Chondrocyte (in vitro differentiated cells): ENCODE measurements around the gene CFAP77. TPM values are rescaled to one million over a fixed set of nuclear protein-coding genes. Genes with fewer than 3 reads are reported as not detected.
A peak's percentile ranks its signal among the peaks of the same experiment; 100 is the strongest.

Source experiments
- DNase-seq: peaks from one replicate; pipeline ENCODE4 v3.0.0; 2021; ENCODE audit warnings: mixed read lengths, low spot score
- H3K27ac Mint-ChIP-seq: one replicate; pipeline ENCODE4 v1.8.0; 2021; ENCODE audit warnings: mild to moderate bottlenecking, moderate library complexity, mixed read lengths; ENCODE audit not compliant: unreplicated experiment
- H3K27me3 Mint-ChIP-seq: 2 replicates; pipeline ENCODE4 v1.8.0; 2021; ENCODE audit warnings: low read depth, mixed read lengths
- H3K36me3 Mint-ChIP-seq: 2 replicates; pipeline ENCODE4 v1.8.0; 2021; ENCODE audit warnings: low read depth, mixed read lengths
- H3K4me1 Mint-ChIP-seq: 2 replicates; pipeline ENCODE4 v1.8.0; 2021; ENCODE audit warnings: low read depth, mild to moderate bottlenecking, mixed read lengths
- H3K4me3 Mint-ChIP-seq: one replicate; pipeline ENCODE4 v1.8.0; 2021; ENCODE audit warnings: mild to moderate bottlenecking, moderate library complexity, mixed read lengths; ENCODE audit not compliant: unreplicated experiment
- H3K9me3 Mint-ChIP-seq: 2 replicates; pipeline ENCODE4 v1.8.0; 2021; ENCODE audit warnings: low read depth, mixed read lengths
- CTCF ChIP-seq: fragments of 200-600 bp; sonication (generic); IDR thresholded peaks from 2 replicates; pipeline ENCODE4 v1.5.0; 2021; ENCODE audit warnings: antibody characterized with exemption, mild to moderate bottlenecking, moderate library complexity
- total RNA-seq: library from RNA; stranded (reverse); gene quantifications from 3 replicates; pipeline ENCODE4 v1.2.1, GENCODE V29; 2021

Gene CFAP77
- total RNA-seq, 1 donor from 2014 or later: 0.47 TPM

DNA sequence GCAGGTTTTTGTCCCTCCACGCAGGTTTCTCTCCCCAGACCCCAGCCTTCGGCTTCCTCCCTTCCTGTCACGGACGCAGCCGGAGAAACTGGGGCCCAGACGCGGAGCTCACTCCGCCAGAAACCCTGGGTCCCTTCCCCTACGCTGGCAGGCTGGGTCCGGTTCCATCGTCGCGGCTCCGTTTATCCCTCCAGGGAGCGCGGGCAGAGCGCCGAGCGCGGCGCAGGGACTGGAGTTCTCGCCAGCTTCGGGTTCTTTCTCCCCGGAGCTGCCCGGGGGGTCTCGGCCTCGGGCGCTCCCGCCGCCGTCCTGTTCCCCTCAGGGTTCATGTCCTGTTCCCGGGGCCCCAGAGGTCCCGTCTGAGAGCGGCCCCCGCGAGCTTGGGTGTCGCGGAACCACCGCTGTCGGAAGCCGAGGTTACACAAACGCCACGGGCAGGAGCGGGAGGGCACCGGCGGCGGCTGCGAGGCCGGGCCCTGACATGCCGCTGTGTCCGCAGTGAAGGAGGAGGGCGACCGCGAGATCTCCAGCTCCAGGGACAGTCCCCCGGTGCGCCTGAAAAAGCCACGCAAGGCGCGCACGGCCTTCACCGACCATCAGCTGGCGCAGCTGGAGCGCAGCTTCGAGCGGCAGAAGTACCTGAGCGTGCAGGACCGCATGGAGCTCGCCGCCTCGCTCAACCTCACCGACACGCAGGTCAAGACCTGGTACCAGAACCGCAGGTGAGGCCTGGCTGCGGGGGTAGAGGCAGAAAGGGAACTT, 177.0 kb downstream of the CFAP77 start:
- H3K36me3 Mint-ChIP-seq: no peaks in the 10 kb centered on the region
- no peaks in the 10 kb centered on the region for H3K9me3 Mint-ChIP-seq
- peaks cover 71% of the 10 kb centered on the region for H3K27me3 Mint-ChIP-seq
- H3K27ac Mint-ChIP-seq: no peak overlapping the region
- H3K4me3 Mint-ChIP-seq: no peak overlapping the region
- no peak for TF ChIP-seq CTCF
- no peak for DNase-seq
- peaks cover 6% of the 10 kb centered on the region for H3K4me1 Mint-ChIP-seq

- H3K9me3 Mint-ChIP-seq: no peaks in the 10 kb centered on the region
- DNase-seq: no peak
- H3K4me3 Mint-ChIP-seq: no peak overlapping the region
- no peak overlapping the region for H3K27ac Mint-ChIP-seq
- H3K4me1 Mint-ChIP-seq: peaks cover 5% of the 10 kb centered on the region
- H3K27me3 Mint-ChIP-seq: peaks cover 76% of the 10 kb centered on the region
- peaks cover 3% of the 10 kb centered on the region for H3K36me3 Mint-ChIP-seq
- no peak for TF ChIP-seq CTCF
Measured at GRCh38 chr9:132587592-132587955, 177.6 kb downstream of the CFAP77 start.

- Mint-ChIP-seq H3K9me3 (no peaks in the 10 kb centered on the region), H3K36me3 (peaks cover 3% of the 10 kb centered on the region), H3K4me1 (peaks cover 5% of the 10 kb centered on the region), H3K4me3 (no peak overlapping the region), H3K27me3 (peaks cover 73% of the 10 kb centered on the region), H3K27ac (no peak overlapping the region)
- TF ChIP-seq CTCF: no peak
- DNase-seq: no peak
Measured at GRCh38 chr9:132588098-132588497, 178.1 kb downstream of the CFAP77 start.

DNA sequence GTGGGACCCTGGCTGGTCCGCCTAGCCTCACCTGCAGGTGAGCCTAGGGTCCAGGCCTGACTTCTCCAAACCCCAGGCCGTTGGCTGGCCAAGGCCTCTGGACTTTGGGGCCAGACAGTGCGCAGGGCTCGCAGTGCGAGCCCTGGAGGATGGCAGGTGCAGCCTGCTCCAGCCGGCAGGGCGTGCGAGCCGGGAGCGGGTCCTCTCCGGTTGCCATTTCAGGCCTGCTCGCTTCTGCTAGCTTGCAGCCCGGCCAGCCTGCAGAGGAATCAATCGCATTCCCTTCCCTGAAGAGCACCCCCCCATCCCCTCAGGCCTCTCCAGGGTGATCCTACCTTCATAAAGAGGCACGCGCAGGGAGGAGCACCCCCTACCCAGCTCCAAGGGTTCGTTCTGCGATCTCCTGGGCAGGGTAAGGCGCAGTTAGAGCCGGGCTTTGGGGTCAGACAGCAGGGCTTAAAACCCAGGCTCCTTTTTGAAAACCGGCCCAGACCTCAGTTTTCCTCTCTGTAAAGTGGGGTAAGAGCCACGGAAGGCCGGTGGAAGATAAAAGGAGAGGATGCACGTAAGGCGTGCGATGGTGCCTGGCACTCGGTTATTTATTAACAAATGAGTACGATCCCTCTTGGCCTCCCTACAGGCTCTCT, 178.6 kb downstream of the CFAP77 start:
- DNase-seq: no peak
- Mint-ChIP-seq H3K4me1 (peaks cover 5% of the 10 kb centered on the region), H3K9me3 (no peaks in the 10 kb centered on the region), H3K36me3 (peaks cover 8% of the 10 kb centered on the region), H3K27me3 (peaks cover 69% of the 10 kb centered on the region), H3K4me3 (no peak overlapping the region), H3K27ac (no peak overlapping the region)
- no peak for TF ChIP-seq CTCF

GRCh38 chr9:132589148-132590036, 179.4 kb downstream of the CFAP77 start:
- no peak for TF ChIP-seq CTCF
- peaks cover 11% of the 10 kb centered on the region for H3K36me3 Mint-ChIP-seq
- peaks cover 63% of the 10 kb centered on the region for H3K27me3 Mint-ChIP-seq
- H3K27ac Mint-ChIP-seq: no peak overlapping the region
- H3K9me3 Mint-ChIP-seq: no peaks in the 10 kb centered on the region
- peaks cover 5% of the 10 kb centered on the region for H3K4me1 Mint-ChIP-seq
- peak; percentile 82 for DNase-seq
- peak overlapping the region; percentile 28 for H3K4me3 Mint-ChIP-seq
